K562 (cell line): ENCODE results near the gene PYGM. TPM values are rescaled to one million over a fixed set of nuclear protein-coding genes. Genes with fewer than 3 reads are reported as not detected.

Experiments
- ATAC-seq: fragments of 200-7000 bp; cut with Tn5 transposase; 3 replicates; pipeline ENCODE4 v1.9.1; 2020; ENCODE audit warnings: moderate library complexity
- BruUV-seq: library from RNA; stranded (reverse); fragments of 400-500 nt; replicated peaks from 2 replicates; lab custom pipeline; 2021; lab: Mats Ljungman, UMichigan
- CTCF ChIA-PET: fragments of 300-600 bp; formaldehyde crosslinking; extraction: SDS; loops from one replicate; lab custom pipeline; 2021; ENCODE audit warnings: low intra/inter-chr PET ratio; lab: Yijun Ruan, JAX
- POLR2A ChIA-PET: fragments of 300-600, 350-650 bp; sonication (Branson Sonifier 250); formaldehyde crosslinking; extraction: SDS; loops from one replicate; lab custom pipeline; 2021; ENCODE audit warnings: antibody characterized with exemption, inconsistent platforms; lab: Yijun Ruan, JAX
- DNase-seq, 4 experiments: peaks; one replicate each; pipeline versions ENCODE4 v3.0.0 to v3.0.0-alpha.2; 2011 to 2018; ENCODE audit warnings: low spot score in 3 of 4, mixed read lengths in 3 of 4; ENCODE audit errors: extremely low read depth in 1 of 4
- FAIRE-seq: peaks from 2 replicates; lab custom pipeline; 2011; peaks lifted over from hg19 to GRCh38; lab: Jason Lieb, UNC
- H2AFZ ChIP-seq: 2 replicates; pipeline ENCODE4 v1.6.0; 2011; ENCODE audit warnings: low read depth, low read length, control low read depth, inconsistent platforms
- H3K27ac ChIP-seq: fragments of 200-600 bp; 3 replicates; pipeline ENCODE4 v1.8.0; 2011; ENCODE audit warnings: low read depth, mild to moderate bottlenecking, control low read depth, inconsistent platforms, low read length, moderate library complexity, mixed read lengths; ENCODE audit errors: extremely low read depth
- H3K27me3 ChIP-seq, 2 experiments: fragments of 300-600 bp in 1 of 2; 2 replicates in 1 of 2; 3 replicates in 1 of 2; pipeline versions ENCODE4 v1.6.0 to v1.8.0; 2011; ENCODE audit warnings: inconsistent platforms in 2 of 2, low read length in 2 of 2, mild to moderate bottlenecking in 1 of 2, mixed read lengths in 1 of 2, moderate library complexity in 1 of 2; ENCODE audit not compliant: control insufficient read depth in 2 of 2, insufficient read depth in 2 of 2
- H3K36me3 ChIP-seq: fragments of 300-600 bp; 3 replicates; pipeline ENCODE4 v1.8.0; 2011; ENCODE audit warnings: mild to moderate bottlenecking, low read length, inconsistent platforms; ENCODE audit not compliant: control insufficient read depth, insufficient read depth
- H3K4me1 ChIP-seq, 2 experiments: fragments of 200-600 bp in 1 of 2; replicated peaks in 1 of 2; 2 replicates in 1 of 2; 3 replicates in 1 of 2; pipeline versions ENCODE4 v1.5.1 to v1.8.0; 2011; ENCODE audit warnings: inconsistent platforms in 2 of 2, low read length in 2 of 2, mild to moderate bottlenecking in 1 of 2, mixed read lengths in 1 of 2, moderate library complexity in 1 of 2; ENCODE audit not compliant: control insufficient read depth in 2 of 2, insufficient read depth in 2 of 2
- H3K4me2 ChIP-seq: 2 replicates; pipeline ENCODE4 v1.6.1; 2011; ENCODE audit warnings: low read length, control low read depth, inconsistent platforms, mixed read lengths; ENCODE audit not compliant: insufficient read depth
- H3K4me3 ChIP-seq: fragments of 200-600 bp; sonication (generic), shearing (Covaris generic); 2 replicates; pipeline ENCODE4 v1.5.1; 2016; ENCODE audit warnings: control low read depth, inconsistent platforms
- H3K79me2 ChIP-seq: fragments of 200-600 bp; 3 replicates; pipeline ENCODE4 v1.8.0; 2011; ENCODE audit warnings: low read length, inconsistent platforms; ENCODE audit not compliant: control insufficient read depth, insufficient read depth
- H3K9ac ChIP-seq, 2 experiments: 2 replicates each; pipeline versions ENCODE4 v1.6.0 to v1.6.1; 2011; ENCODE audit warnings: low read depth in 2 of 2, low read length in 2 of 2, control low read depth in 1 of 2, inconsistent platforms in 1 of 2, mild to moderate bottlenecking in 1 of 2, mixed read lengths in 1 of 2; ENCODE audit not compliant: insufficient read depth in 1 of 2
- H3K9me1 ChIP-seq: one replicate; pipeline ENCODE4 v1.6.0; 2011; ENCODE audit warnings: inconsistent platforms, mild to moderate bottlenecking, low read length, moderate library complexity; ENCODE audit not compliant: control insufficient read depth, insufficient read depth
- H3K9me3 ChIP-seq: replicated peaks from 2 replicates; pipeline ENCODE4 v1.5.1; 2011; ENCODE audit warnings: low read depth, low read length, inconsistent platforms; ENCODE audit not compliant: control insufficient read depth, insufficient read depth
- H4K20me1 ChIP-seq: replicated peaks from 2 replicates; pipeline ENCODE4 v1.6.1; 2011; ENCODE audit warnings: low read length, inconsistent platforms, mixed read lengths; ENCODE audit not compliant: control insufficient read depth, insufficient read depth
- AFF4 ChIP-seq: sonication (generic); formaldehyde crosslinking; IDR thresholded peaks from 2 replicates; pipeline ENCODE4 v1.8.0; 2023; ENCODE audit warnings: mild to moderate bottlenecking, missing genetic modification reagents
- CBFA2T3 ChIP-seq: fragments of 450-650 bp; IDR thresholded peaks from 2 replicates; pipeline ENCODE4 v1.6.1; 2017
- CBX8 ChIP-seq: fragments of 200-600 bp; sonication (generic); IDR thresholded peaks from 2 replicates; pipeline ENCODE4 v1.6.1; 2012; ENCODE audit warnings: borderline replicate concordance, mixed run types, low read depth, mild to moderate bottlenecking, moderate library complexity, mixed read lengths, low read length, control low read depth, inconsistent platforms; ENCODE audit not compliant: poor library complexity, severe bottlenecking; ENCODE audit errors: extremely low read depth
- CTCF ChIP-seq, 3 experiments: IDR thresholded peaks in 2 of 3; conservative IDR thresholded peaks in 1 of 3; 2 replicates each; pipeline ENCODE4 v1.5.1; 2011 to 2012; ENCODE audit warnings: low read length in 3 of 3, mild to moderate bottlenecking in 3 of 3, control low read depth in 2 of 3, improper control_type of control experiment in 1 of 3, inconsistent platforms in 1 of 3, low read depth in 1 of 3, mixed read lengths in 1 of 3, moderate library complexity in 1 of 3; ENCODE audit not compliant: insufficient read depth in 2 of 3
- EP300 ChIP-seq: IDR thresholded peaks from 2 replicates; pipeline ENCODE4 v1.6.1; 2012; ENCODE audit warnings: low read length, improper control_type of control experiment
- FIP1L1 ChIP-seq: fragments of 200-400 bp; formaldehyde crosslinking; IDR thresholded peaks from 2 replicates; pipeline ENCODE4 v1.6.1; 2018; ENCODE audit warnings: mild to moderate bottlenecking, low read depth, low read length; ENCODE audit not compliant: poor library complexity, severe bottlenecking
- MAFF ChIP-seq: IDR thresholded peaks from 2 replicates; pipeline ENCODE4 v1.6.1; 2012; ENCODE audit warnings: low read length, improper control_type of control experiment
- POLR2B ChIP-seq: fragments of 450-650 bp; IDR thresholded peaks from 2 replicates; pipeline ENCODE4 v1.6.1; 2018; ENCODE audit warnings: low read depth; ENCODE audit not compliant: partially characterized antibody
- SUPT5H ChIP-seq: fragments of 450-650 bp; IDR thresholded peaks from 2 replicates; pipeline ENCODE4 v1.6.1; 2016
- ZNF253 ChIP-seq: fragments of 250-450 bp; sonication (Bioruptor Pico); conservative IDR thresholded peaks from 2 replicates; pipeline ENCODE4 v1.6.1; 2021; ENCODE audit warnings: mild to moderate bottlenecking
- WGBS: fragments of 100-300 bp; shearing (Covaris generic); methylation state at CpG from one replicate; pipeline ENCODE4 v1.1.6; 2016; ENCODE audit warnings: low coverage, mixed read lengths; ENCODE audit not compliant: insufficient coverage; ENCODE audit errors: missing lambda C conversion rate; 5-methylcytosine and 5-hydroxymethylcytosine counted together
- in situ Hi-C: fragments of 300-500 bp; cut with MboI; formaldehyde crosslinking; loops from 4 replicates; pipeline ENCODE4 v1.15.0; 2018; ENCODE audit warnings: inconsistent platforms, mixed read lengths
- intact Hi-C: fragments of 100-400 bp; cut with micrococcal nuclease; formaldehyde crosslinking; loops from 2 replicates; pipeline ENCODE4 v1.14.2; 2022
- polyA plus RNA-seq, 8 experiments: library from polyadenylated mRNA; depleted of rRNA in 4 of 8; stranded (reverse) in 5 of 8; unstranded in 3 of 8; fragments of >200 nt; fragmentation: Nextera tagmentation in 2 of 8; fragmentation: Illumina TruSeq in 1 of 8; extraction: Ambion mirVana in 2 of 8; extraction: Trizol in 1 of 8; gene quantifications; 2 replicates each; pipeline versions ENCODE4 v1.2.1 to v1.2.3, GENCODE V29; 2011 to 2014; ENCODE audit warnings: inconsistent platforms in 1 of 8, missing spikeins in 1 of 8
- total RNA-seq, 7 experiments: library from RNA; depleted of rRNA in 6 of 7; stranded (reverse); fragments of >200 nt in 6 of 7; fragmentation: Illumina TruSeq in 2 of 7; extraction: Trizol in 2 of 7; gene quantifications; 2 replicates each; pipeline versions ENCODE4 v1.2.1 to v1.2.3, GENCODE V29; 2011 to 2021; ENCODE audit warnings: low replicate concordance in 1 of 7
- TF ChIP-seq, protein P1 (sequence below), 2 experiments: fragments of 450-650 bp; IDR thresholded peaks; 2 replicates each; pipeline ENCODE4 v1.6.1; 2016

PYGM gene
- total and polyA plus RNA-seq, 9 of the 15 experiments (the other 6 are each of a cell fraction or from before 2014, with no cell fraction given): 0.07 to 1.5 (median 0.68) TPM

GRCh38 chr11:64765851-64766665, 6.3 kb upstream of the PYGM start (continued):
- TF ChIP-seq CBX8 (no peak), CBFA2T3 (no peak), POLR2B (peak; percentile 26), MAFF (no peak), ZNF253 (no peak)
- TF ChIP-seq, all 486 proteins: peak for 7

GRCh38 chr11:64765291-64765850, 5.6 kb upstream of the PYGM start:
- peak overlapping the region in 1 of 2 experiments; percentile 14; a peak in 1 of 4 replicates for H3K9ac ChIP-seq
- peaks cover 10% of the 10 kb centered on the region for H3K9me1 ChIP-seq
- WGBS: 95% methylated on average over 28 of the region's 30 CpGs
- intact Hi-C loops (no loop called here), in situ Hi-C loops (no loop called here)
- no peak overlapping the region for H3K4me2 ChIP-seq
- no peaks in the 10 kb centered on the region for H3K27me3 ChIP-seq
- CTCF ChIA-PET: no interaction called here
- H3K9me3 ChIP-seq: no peaks in the 10 kb centered on the region
- H3K4me1 ChIP-seq: peaks cover 13 to 47% of the 10 kb centered on the region in 2 experiments
- peaks cover 84% of the 10 kb centered on the region for H3K36me3 ChIP-seq
- H3K4me3 ChIP-seq: no peak overlapping the region
- H4K20me1 ChIP-seq: peaks cover 55% of the 10 kb centered on the region
- H2AFZ ChIP-seq: no peak overlapping the region
- no peak for DNase-seq
- no peak for ATAC-seq
- no peak overlapping the region for H3K27ac ChIP-seq
- POLR2A ChIA-PET: interaction anchor here (1.0 to 7.9 kb wide), 3 partner anchors 8 to 18 kb away, joined by 4 to 168 read pairs (median 4); partner anchors contain the start of gene SF1
- peaks cover 32% of the 10 kb centered on the region for H3K79me2 ChIP-seq
- no TSS peak for BruUV-seq
- no peak for FAIRE-seq
- TF ChIP-seq EP300 (no peak), POLR2B (no peak), FIP1L1 (peak; percentile 7), AFF4 (no peak), SUPT5H (peak; percentile 51; the same call in 1 of the 2 replicates), CTCF (IDR thresholded peaks at IDR 0.05 in 2 of 3, conservative IDR thresholded peaks at IDR 0.05 in 1 of 3; ENCODE audit: insufficient read depth in 2 of 3, low read depth in 1 of 3, low read length in 3 of 3) (0 out of 6 replicates have a peak, but pooled peaks of 2 of the 3 experiments have one; percentile 7 to 34)
- TF ChIP-seq, protein P1, sequence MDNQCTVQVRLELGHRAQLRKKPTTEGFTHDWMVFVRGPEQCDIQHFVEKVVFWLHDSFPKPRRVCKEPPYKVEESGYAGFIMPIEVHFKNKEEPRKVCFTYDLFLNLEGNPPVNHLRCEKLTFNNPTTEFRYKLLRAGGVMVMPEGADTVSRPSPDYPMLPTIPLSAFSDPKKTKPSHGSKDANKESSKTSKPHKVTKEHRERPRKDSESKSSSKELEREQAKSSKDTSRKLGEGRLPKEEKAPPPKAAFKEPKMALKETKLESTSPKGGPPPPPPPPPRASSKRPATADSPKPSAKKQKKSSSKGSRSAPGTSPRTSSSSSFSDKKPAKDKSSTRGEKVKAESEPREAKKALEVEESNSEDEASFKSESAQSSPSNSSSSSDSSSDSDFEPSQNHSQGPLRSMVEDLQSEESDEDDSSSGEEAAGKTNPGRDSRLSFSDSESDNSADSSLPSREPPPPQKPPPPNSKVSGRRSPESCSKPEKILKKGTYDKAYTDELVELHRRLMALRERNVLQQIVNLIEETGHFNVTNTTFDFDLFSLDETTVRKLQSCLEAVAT (IDR thresholded peaks at IDR 0.05): peak in 1 of 2 experiments; percentile 62; a peak in 1 of 4 replicates
